ENCODE measurements around the gene OR1C1.
"Not testable (repeated sequence)": the region's sequence is repeated elsewhere in the genome, so short reads cannot be mapped to it uniquely, and the experiment has no call there.

Gene OR1C1

GRCh38 chr1:247738315-247738714, 22.0 kb downstream of the OR1C1 start, which contains the start of gene OR14K1:
Gene OR14K1, plus strand, starts transcription at chr1:247738615. Its CDS starts 0 bp downstream, at chr1:247738615.
- Histone ChIP-seq H3K27me3 (ENCODE audit: control insufficient read depth, insufficient read depth, low read length) (no peaks in the 10 kb centered on the region), H3K4me1 (ENCODE audit: control insufficient read depth, insufficient read depth, low read length) (no peaks in the 10 kb centered on the region), H3K4me3 (ENCODE audit: low read depth, low read length) (no peak within 1 kb of the TSS), H3K9ac (ENCODE audit: low read length) (no peak within 1 kb of the TSS), H3K36me3 (ENCODE audit: control insufficient read depth, insufficient read depth, low read length) (no peaks in the 10 kb centered on the region), H3K27ac (ENCODE audit: low read depth, low read length) (no peak within 1 kb of the TSS), H3K9me3 (ENCODE audit: control insufficient read depth, insufficient read depth, low read depth, low read length) (no peaks in the 10 kb centered on the region; the same call in 1 of the 2 replicates)

DNA sequence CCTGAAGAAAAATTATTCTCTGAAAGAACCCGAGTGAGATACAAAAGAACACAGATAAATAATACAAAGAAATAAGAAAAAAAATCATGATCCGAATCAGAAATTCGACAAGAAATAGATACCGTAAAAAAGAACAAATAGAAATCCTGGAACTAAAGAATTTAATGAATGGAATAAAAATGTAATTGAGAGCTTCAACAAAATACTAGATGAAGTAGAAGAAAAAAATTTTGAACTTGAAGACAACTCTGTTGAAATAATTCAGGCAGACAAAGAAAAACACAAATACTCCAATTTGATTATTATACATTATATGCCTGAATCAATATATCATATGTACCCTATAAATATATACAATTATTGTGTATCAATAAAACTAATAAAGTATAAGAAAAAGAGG, 39.1 kb downstream of the OR1C1 start:
- H3K27ac ChIP-seq (ENCODE audit: low read depth, low read length) = no peak overlapping the region
- no peak overlapping the region for H3K4me3 ChIP-seq (ENCODE audit: low read depth, low read length)
- H3K4me1 ChIP-seq (ENCODE audit: control insufficient read depth, insufficient read depth, low read length) = no peaks in the 10 kb centered on the region
- no peak overlapping the region for H3K9ac ChIP-seq (ENCODE audit: low read length)
- H3K36me3 ChIP-seq (ENCODE audit: control insufficient read depth, insufficient read depth, low read length) = no peaks in the 10 kb centered on the region
- no peaks in the 10 kb centered on the region for H3K27me3 ChIP-seq (ENCODE audit: control insufficient read depth, insufficient read depth, low read length)
- peaks cover 2% of the 10 kb centered on the region; the same call in 1 of the 2 replicates for H3K9me3 ChIP-seq (ENCODE audit: control insufficient read depth, insufficient read depth, low read depth, low read length)

GRCh38 chr1:247716546-247716945, 43.8 kb downstream of the OR1C1 start, which contains the start of gene OR6F1:
Gene OR6F1, minus strand, starts transcription at chr1:247716646. Its CDS starts 3,891 bp downstream, at chr1:247712755.
- H3K4me1 ChIP-seq (ENCODE audit: control insufficient read depth, insufficient read depth, low read length) = no peaks in the 10 kb centered on the region
- no peak within 1 kb of the TSS for H3K27ac ChIP-seq (ENCODE audit: low read depth, low read length)
- no peaks in the 10 kb centered on the region; the same call in 1 of the 2 replicates for H3K9me3 ChIP-seq (ENCODE audit: control insufficient read depth, insufficient read depth, low read depth, low read length)
- H3K36me3 ChIP-seq (ENCODE audit: control insufficient read depth, insufficient read depth, low read length) = no peaks in the 10 kb centered on the region
- H3K27me3 ChIP-seq (ENCODE audit: control insufficient read depth, insufficient read depth, low read length) = no peaks in the 10 kb centered on the region
- no peak within 1 kb of the TSS for H3K9ac ChIP-seq (ENCODE audit: low read length)
- H3K4me3 ChIP-seq (ENCODE audit: low read depth, low read length) = no peak within 1 kb of the TSS

DNA sequence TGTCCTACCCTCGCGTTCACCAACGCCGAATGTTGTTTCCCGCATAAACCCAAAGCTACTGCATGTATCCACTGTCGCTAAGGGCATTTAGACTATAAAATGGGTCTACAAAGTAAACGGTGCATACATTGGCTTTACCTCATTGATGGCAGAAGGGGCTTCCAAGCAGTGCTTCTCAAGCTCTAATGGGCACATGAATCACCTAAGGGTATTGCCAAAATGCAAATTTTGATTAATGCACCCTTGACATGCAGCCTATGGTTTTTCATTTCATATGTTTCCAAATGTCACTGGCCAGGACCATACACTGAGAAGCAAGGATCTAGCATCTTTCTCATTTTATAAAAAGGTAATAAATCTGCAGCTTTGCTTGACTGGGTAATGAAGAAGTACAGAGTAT, 46.6 kb downstream of the OR1C1 start:
- H3K36me3 ChIP-seq (ENCODE audit: control insufficient read depth, insufficient read depth, low read length) = no peaks in the 10 kb centered on the region
- no peak overlapping the region for H3K9ac ChIP-seq (ENCODE audit: low read length)
- H3K9me3 ChIP-seq (ENCODE audit: control insufficient read depth, insufficient read depth, low read depth, low read length) = no peaks in the 10 kb centered on the region; the same call in 1 of the 2 replicates
- no peak overlapping the region for H3K27ac ChIP-seq (ENCODE audit: low read depth, low read length)
- H3K4me3 ChIP-seq (ENCODE audit: low read depth, low read length) = no peak overlapping the region
- no peaks in the 10 kb centered on the region for H3K4me1 ChIP-seq (ENCODE audit: control insufficient read depth, insufficient read depth, low read length)
- no peaks in the 10 kb centered on the region for H3K27me3 ChIP-seq (ENCODE audit: control insufficient read depth, insufficient read depth, low read length)

DNA sequence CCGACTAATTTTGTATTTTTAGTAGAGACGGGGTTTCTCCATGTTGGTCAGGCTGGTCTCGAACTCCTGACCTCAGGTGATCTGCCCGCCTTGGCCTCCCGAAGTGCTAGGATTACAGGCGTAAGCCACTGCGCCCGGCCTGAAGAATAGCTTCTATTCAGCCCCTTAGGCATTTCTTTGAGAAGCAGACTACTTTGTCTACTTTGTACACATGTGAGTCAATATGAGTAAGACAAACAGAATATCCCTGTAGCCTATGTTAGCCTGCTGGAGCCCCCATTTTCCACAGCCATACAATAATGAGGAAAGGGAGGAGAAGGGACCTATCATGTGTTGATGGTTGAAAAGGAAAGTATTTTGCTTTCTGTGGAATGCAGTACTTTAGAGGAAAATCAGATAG, 49.7 kb downstream of the OR1C1 start:
- H3K36me3 ChIP-seq (ENCODE audit: control insufficient read depth, insufficient read depth, low read length); H3K9ac ChIP-seq (ENCODE audit: low read length); H3K4me1 ChIP-seq (ENCODE audit: control insufficient read depth, insufficient read depth, low read length); H3K27ac ChIP-seq (ENCODE audit: low read depth, low read length); H3K4me3 ChIP-seq (ENCODE audit: low read depth, low read length); H3K9me3 ChIP-seq (ENCODE audit: control insufficient read depth, insufficient read depth, low read depth, low read length); H3K27me3 ChIP-seq (ENCODE audit: control insufficient read depth, insufficient read depth, low read length): not testable (repeated sequence)

Measured in HUES6 (cell line).